HL-60/S4 treated with retinoic acid at 250 ng/mL for 4 days and 3 days (cell line): ENCODE results near the gene TRAT1.

Experiments used
- in situ Hi-C: fragments of 300-500 bp; cut with MboI; formaldehyde crosslinking; loops from 2 replicates; pipeline ENCODE4 v1.7.0; 2022; ENCODE audit warnings: low sequenced_read_pairs

TRAT1 gene

DNA sequence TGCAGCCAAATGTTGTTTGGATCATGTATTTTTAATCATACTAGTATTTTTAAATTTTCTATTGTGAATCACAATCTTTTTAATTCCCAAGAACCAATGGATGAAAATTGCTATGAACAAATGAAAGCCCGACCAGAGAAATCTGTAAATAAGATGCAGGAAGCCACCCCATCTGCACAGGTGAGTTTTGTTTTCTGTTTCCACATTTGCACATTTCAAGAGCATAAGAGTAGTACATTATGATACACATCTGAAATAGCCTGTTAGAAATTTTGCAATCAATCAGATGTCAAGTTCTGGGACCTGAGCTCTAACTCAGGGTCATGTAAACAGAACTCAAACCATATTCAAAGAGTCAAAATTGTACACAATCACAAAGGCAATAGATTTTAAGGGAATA is 26.5 kb downstream of the TRAT1 start:
- in situ Hi-C loops: no loop called here

DNA sequence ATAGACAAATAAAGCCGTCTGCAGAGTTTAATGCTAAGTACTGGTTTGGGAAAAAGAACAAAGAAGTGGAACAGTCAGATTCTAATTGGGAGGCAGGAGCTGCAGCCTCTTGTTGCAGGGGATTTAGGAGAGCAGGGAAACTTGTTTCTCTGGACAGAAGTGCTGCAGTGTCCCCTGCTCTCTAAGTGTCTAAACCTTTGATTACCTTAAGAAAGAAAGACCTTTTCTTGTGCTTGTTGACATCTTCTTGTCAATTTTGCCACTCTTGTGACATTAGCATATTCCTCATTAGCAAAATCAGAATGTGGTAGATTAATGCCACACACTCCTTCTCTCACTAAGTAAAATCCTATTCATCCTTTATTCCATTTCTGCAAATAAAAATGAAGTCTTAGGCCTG is 38.8 kb downstream of the TRAT1 start:
- in situ Hi-C loops: no loop called here

DNA sequence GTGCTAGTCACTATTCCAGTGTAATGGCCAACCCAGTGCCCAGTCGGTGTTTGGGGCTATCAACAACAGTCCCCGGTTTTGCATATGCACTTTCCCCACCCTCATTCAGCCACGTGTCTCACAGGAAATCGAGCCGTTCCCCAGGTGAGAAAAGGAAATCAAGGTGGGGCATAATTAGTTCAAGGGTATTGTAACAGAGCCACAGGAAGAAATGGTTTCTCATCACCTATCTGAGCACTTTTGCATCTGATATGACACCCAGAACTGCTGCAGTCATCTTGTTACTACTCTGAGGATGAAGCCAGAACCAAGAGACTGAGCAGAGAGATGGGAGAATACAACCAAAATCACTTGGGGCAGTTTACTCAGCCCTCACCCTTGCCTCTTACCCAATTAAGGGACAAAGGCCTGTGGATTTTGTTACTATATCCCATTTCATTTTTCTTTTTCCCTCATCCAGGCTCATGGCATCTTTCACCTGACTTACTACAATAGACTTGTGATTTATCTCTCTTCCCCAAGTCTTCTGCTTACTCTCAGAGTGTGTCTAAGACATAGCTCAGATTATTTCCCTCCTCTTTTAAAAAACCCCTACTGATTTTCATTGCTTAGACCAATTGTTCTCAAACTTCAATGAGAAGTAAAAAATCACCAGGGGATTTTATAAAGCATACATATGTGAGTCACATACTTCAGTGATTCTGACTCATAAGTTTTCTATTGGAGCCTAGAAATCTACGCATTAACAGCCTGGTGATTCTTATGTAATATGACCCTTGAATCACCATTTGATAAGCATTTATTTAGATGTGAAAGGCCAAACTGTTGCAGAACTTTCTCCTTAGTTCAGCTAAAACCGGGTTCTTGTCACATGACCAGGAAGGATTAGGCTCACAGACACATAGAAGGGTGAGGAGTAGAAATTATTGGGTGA is 40.5 kb downstream of the TRAT1 start:
- in situ Hi-C loops: no loop called here

DNA sequence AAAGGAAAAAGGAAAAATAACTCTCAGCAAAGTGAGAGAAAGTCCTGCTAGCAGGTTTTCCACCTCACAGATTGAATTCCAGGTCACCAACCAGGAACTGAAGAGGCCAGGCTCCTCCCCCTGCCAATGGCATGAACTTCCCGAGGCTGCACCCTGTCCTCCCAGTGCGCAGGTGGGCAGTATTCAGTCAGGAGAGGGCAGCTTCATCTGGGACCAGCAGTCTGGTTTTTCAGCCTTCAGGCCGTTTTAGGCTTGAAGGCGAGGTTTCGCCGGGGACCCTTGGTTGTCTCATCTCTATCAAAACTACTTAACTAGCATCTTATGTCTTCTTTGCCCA is 41.2 kb downstream of the TRAT1 start:
- in situ Hi-C loops: no loop called here

DNA sequence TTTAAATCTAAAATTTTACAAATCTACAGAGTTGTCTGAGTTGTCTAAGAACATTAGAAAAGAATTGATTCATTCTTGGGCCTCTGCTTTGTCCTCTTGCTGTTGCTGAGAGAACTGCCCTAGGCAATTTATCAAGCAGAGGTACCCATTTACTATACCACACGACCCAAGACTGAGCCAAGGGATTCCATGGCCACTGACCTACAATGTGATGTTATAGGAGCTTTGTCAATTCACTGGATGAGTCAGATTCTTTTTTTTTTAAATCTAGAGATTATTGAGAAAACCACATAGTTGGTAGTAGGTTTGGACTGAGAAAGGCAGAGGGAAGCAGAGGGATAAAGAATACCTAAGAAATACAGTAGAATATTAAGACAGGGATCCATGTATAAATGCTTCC is 55.3 kb downstream of the TRAT1 start:
- in situ Hi-C loops: no loop called here

DNA sequence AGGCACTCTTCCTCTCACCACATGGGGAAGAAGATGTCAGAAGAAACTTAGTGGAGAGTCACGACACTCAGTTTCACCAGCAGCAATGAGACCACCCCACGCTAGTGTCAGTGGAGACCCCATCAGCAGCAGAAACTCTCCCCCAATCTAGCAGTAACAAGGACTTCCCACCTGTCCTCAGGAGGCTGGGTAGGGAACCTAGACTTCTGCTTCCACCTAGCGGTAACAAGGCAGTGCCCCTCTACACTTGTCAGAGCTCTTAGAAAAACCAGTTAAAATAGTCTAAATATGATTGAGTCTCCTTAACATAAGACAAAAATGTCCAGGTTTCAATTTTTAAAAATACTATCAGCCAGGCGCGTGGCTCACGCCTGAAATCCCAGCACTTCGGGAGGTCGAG is 57.3 kb downstream of the TRAT1 start:
- in situ Hi-C loops: no loop called here

DNA sequence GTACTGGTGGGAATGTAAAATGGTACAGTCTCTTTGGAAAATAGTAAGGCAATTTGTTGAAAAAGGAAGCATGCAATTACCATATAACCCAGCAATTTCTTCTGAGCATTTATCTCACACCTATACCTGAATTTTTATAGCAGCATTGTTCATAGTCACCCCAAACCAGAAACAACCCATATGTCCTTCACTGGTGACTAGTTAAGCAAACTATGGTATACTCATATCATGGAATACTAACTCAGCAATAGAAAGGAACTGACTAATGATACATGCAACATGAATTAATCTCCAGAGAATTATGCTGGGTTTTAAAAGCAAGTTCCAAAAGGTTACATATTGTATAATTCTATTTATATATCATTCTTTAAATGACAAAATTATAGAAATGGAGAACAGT is 60.2 kb downstream of the TRAT1 start:
- in situ Hi-C loops: no loop called here

DNA sequence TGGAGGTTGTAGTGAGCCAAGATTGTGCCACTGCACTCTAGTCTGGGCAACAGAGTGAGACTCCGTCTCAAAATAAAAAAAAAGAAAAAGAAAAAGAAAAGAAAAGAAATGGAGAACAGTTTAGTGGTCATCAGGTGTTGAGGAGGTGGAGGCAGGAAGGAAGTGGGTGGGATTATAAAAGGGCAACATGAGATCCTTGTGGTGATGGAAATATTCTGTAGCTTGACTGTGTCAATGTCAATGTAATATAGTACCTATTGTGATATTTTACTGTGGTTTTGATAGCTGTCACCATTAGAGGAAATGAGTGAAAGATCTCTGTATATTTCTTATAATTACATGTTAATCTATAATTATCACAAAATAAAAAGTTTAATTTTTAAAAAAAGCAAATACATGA is 60.8 kb downstream of the TRAT1 start:
- in situ Hi-C loops: no loop called here

DNA sequence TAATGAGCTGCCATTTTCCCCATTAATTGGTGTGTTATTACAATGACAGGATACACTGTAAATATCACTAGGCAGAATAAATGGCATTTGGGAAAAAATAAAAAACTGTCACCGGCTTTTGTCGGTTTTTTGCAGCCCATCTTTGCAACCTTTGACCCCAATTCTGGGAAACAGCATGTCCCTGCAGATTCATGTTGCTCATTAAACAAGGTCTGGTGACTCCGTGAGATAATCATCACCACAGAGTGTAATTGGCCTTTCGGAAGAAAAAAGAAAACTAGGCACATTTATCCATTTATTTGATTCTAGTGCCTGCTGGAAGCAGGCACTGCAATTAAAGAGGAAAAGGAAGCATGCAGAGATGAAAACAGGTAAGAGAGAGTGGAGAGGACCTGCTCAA is 64.5 kb downstream of the TRAT1 start:
- in situ Hi-C loops: no loop called here

DNA sequence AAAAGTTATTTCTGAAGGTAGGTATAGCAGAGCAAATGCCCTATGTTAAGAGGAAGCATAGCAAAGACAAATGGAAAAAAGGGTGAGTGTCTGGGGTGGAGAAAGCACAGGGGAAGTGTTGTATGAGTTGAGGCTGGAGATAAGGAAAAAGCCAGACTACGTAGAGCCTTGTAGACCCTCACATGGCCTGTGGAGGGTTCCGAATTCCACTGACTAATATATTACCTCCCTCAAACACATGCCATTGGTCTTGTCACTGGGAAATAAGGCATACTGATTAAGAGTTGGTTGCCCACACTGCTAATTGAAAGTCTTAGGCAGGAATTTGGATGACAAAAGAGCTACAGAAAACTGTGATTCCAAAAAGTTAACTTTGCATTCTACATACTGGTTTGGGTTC is 65.2 kb downstream of the TRAT1 start:
- in situ Hi-C loops: no loop called here

DNA sequence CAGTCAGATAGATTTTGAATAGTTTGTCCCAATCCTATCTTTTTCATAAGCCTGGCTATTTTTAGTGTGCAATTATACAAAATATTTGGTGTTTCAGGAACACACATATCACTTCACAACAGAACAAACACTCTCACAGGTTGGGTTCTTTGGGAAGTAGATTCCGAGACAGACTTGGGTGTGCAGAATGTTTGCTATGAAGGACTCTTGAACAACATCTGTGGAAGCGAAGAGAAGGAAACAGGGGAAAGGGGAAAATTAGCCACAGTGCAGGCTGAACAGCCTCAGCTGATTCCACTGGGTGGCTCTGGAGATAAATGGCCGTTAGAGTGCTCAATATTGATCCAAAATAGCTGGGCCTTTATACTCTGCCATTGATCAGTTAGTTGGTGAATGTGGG is 69.2 kb downstream of the TRAT1 start:
- in situ Hi-C loops: no loop called here

DNA sequence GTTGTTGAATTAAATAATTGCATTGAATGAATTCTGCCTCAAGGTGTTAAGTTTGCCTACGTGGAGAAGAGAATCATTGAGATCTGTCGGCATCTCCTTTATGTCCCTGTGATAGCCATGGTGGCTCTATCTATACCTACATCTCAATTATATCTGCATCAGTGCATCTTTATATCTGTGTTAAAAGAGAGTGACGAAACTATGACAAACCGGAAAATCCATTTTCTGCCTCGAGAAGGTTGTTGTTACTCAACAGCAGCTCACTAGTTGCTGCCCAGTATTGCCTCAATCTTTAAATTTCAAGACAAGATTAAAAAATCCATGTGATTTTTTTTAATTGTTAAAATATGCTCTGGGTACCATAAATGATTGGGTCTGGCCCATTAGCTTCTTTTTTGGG is 72.4 kb downstream of the TRAT1 start:
- in situ Hi-C loops: no loop called here

DNA sequence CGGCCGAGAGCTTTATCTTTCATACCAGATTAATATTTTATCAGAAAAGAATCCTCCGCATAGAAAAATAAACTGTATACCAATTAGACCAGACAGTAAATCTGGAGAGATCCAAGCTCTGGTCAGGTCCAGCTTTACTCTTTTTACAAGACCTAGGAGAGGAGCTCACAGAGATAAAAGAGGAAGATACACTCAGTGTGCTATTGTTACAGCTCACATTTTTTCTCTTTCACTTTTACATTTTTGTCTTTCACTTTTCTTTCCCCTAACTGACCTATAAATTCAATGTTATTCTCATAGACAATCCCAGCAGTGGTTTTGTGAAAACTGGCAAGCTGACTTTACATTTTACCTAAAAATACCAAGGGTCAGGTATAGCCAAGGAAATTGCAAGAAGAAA is 75.3 kb downstream of the TRAT1 start:
- in situ Hi-C loops: no loop called here

DNA sequence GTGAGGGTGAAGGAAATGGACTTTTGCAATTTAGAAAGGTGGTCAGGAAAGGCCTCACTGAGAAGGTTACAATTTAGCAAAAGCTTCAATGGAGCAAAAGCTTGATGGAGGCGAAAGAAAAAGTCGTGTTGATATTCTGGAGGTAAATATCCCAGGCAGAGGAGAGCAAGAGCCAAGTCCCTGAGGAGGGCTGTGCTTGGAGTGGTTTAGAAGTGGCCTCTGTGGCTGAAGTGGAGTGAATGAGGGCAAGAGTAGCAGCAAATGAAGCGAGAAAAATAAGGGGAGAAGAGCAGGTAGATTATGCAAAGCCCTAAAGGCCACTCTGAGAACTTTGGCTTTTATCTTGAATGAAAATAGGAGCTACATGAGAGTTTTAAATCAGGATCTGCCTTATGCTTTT is 76.9 kb downstream of the TRAT1 start:
- in situ Hi-C loops: no loop called here
